HepG2 (cell line): ENCODE data around the gene MAP2K2. TPM values are rescaled to one million over a fixed set of nuclear protein-coding genes. Genes with fewer than 3 reads are reported as not detected.
A peak's percentile ranks its signal among the peaks of the same experiment; 100 is the strongest.

Experiments
- FOXA1 ChIP-seq, 2 experiments: fragments of 450-650 bp in 1 of 2; sonication (generic) in 1 of 2; formaldehyde crosslinking in 1 of 2; IDR thresholded peaks; 2 replicates each; pipeline versions ENCODE4 v1.4.0 to v1.6.1; 2016 to 2020; ENCODE audit warnings: missing genetic modification reagents in 1 of 2
- KLF16 ChIP-seq, 2 experiments: sonication (generic) in 1 of 2; formaldehyde crosslinking in 1 of 2; IDR thresholded peaks; 2 replicates each; pipeline versions ENCODE4 v1.6.1 to v1.8.0; 2016 to 2023; ENCODE audit warnings: missing genetic modification reagents in 2 of 2, missing compliant biosample characterization in 1 of 2
- NBN ChIP-seq: fragments of 450-650 bp; conservative IDR thresholded peaks from 2 replicates; pipeline ENCODE4 v1.6.1; 2017
- NFRKB ChIP-seq: fragments of 450-650 bp; IDR thresholded peaks from 2 replicates; pipeline ENCODE4 v1.6.1; 2017
- POLR2AphosphoS2 ChIP-seq: IDR thresholded peaks from 2 replicates; pipeline ENCODE4 v1.6.1; 2011; ENCODE audit warnings: low read depth, low read length, improper control_type of control experiment
- ZBTB38 ChIP-seq: sonication (generic); formaldehyde crosslinking; IDR thresholded peaks from 2 replicates; pipeline ENCODE4 v1.5.1; 2020; ENCODE audit warnings: mild to moderate bottlenecking, missing genetic modification reagents
- ZNF713 ChIP-seq: sonication (generic); formaldehyde crosslinking; IDR thresholded peaks from 2 replicates; pipeline ENCODE4 v1.4.0; 2020; ENCODE audit warnings: mild to moderate bottlenecking, missing genetic modification reagents
- polyA plus RNA-seq, 8 experiments: library from polyadenylated mRNA; depleted of rRNA in 3 of 8; stranded (reverse) in 7 of 8; unstranded in 1 of 8; fragments of >200 nt; fragmentation: Illumina TruSeq in 4 of 8; extraction: Trizol in 4 of 8; gene quantifications; 2 replicates each; pipeline versions ENCODE4 v1.2.1 to v1.2.3, GENCODE V29; 2011 to 2016; ENCODE audit warnings: low read depth in 4 of 8, missing spikeins in 1 of 8, mixed read lengths in 1 of 8; ENCODE audit not compliant: insufficient read depth in 1 of 8
- total RNA-seq, 5 experiments: library from RNA; depleted of rRNA; stranded (reverse); fragments of >200 nt; fragmentation: Illumina TruSeq; extraction: Trizol; gene quantifications; 2 replicates each; pipeline ENCODE4 v1.2.3, GENCODE V29; 2016; ENCODE audit warnings: low read depth in 1 of 5
- TF ChIP-seq, protein P1 (sequence below): sonication (generic); formaldehyde crosslinking; IDR thresholded peaks from 2 replicates; pipeline ENCODE4 v1.4.0; 2020; ENCODE audit warnings: mild to moderate bottlenecking, missing genetic modification reagents, borderline replicate concordance
- TF ChIP-seq, protein P2 (sequence below): sonication (generic); formaldehyde crosslinking; IDR thresholded peaks from 2 replicates; pipeline ENCODE4 v1.4.0; 2020; ENCODE audit warnings: missing genetic modification reagents
- TF ChIP-seq, protein P3 (sequence below), 2 experiments: fragments of 450-650 bp in 1 of 2; sonication (generic) in 1 of 2; formaldehyde crosslinking; IDR thresholded peaks; 2 replicates each; pipeline versions ENCODE4 v1.5.0 to v1.8.0; 2020 to 2022; ENCODE audit warnings: mild to moderate bottlenecking in 1 of 2, missing genetic modification reagents in 1 of 2
- TF ChIP-seq, protein P4 (sequence below): sonication (generic); formaldehyde crosslinking; IDR thresholded peaks from 2 replicates; pipeline ENCODE4 v1.8.0; 2022; ENCODE audit warnings: missing genetic modification reagents, mild to moderate bottlenecking, moderate library complexity, borderline replicate concordance
- TF ChIP-seq, protein P5 (sequence below): sonication (generic); formaldehyde crosslinking; IDR thresholded peaks from 2 replicates; pipeline ENCODE4 v1.4.0; 2020; ENCODE audit warnings: missing genetic modification reagents

The MAP2K2 gene
- total and polyA plus RNA-seq, 2 of the 13 experiments (the other 11 are each of a cell fraction or from before 2014, with no cell fraction given), result 70.3 to 80.9 TPM

DNA sequence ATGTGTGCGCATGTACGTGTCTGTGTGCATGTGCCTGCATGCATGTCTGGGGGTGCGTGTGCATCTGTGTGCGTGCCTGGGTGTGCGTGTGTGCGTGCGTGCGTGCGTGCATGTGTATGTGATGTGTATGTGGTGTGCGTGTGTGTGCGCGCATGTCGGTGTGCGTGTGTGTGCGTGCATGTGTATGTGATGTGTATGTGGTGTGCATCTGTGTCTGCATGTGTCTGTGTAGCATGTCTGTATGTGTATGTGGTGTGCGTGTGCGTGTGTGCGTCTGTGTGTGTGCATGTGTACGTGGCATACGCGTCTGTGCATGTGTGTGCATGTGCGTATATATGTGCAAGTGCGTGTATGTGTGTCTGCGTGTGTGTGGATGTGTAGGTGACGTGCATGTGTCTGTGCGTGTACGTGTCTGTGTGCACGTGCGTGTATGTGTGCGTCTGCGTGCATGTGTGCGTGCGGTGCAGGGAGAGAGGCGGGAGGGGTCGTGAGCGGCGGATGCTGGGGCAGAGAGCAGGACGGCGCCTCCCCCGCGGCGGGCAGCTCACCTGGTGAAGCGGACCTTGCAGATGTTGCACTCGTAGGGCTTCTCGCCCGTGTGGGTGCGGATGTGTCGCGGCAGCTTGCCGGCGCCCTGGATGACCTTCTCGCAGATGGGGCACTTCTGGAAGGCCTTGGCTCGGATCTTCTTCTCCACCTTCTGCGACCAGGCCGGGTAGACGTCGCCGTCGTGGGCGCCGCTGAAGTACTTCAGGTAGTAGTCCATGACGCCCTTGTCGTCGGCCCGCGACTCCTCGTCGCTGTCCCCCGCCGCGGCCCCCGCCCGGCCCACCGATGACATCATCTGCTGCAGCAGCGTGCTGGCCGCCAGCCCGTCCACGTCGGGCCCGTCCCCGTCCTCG lies 70.2 kb downstream of the MAP2K2 start (continued):
- TF ChIP-seq, protein P1, sequence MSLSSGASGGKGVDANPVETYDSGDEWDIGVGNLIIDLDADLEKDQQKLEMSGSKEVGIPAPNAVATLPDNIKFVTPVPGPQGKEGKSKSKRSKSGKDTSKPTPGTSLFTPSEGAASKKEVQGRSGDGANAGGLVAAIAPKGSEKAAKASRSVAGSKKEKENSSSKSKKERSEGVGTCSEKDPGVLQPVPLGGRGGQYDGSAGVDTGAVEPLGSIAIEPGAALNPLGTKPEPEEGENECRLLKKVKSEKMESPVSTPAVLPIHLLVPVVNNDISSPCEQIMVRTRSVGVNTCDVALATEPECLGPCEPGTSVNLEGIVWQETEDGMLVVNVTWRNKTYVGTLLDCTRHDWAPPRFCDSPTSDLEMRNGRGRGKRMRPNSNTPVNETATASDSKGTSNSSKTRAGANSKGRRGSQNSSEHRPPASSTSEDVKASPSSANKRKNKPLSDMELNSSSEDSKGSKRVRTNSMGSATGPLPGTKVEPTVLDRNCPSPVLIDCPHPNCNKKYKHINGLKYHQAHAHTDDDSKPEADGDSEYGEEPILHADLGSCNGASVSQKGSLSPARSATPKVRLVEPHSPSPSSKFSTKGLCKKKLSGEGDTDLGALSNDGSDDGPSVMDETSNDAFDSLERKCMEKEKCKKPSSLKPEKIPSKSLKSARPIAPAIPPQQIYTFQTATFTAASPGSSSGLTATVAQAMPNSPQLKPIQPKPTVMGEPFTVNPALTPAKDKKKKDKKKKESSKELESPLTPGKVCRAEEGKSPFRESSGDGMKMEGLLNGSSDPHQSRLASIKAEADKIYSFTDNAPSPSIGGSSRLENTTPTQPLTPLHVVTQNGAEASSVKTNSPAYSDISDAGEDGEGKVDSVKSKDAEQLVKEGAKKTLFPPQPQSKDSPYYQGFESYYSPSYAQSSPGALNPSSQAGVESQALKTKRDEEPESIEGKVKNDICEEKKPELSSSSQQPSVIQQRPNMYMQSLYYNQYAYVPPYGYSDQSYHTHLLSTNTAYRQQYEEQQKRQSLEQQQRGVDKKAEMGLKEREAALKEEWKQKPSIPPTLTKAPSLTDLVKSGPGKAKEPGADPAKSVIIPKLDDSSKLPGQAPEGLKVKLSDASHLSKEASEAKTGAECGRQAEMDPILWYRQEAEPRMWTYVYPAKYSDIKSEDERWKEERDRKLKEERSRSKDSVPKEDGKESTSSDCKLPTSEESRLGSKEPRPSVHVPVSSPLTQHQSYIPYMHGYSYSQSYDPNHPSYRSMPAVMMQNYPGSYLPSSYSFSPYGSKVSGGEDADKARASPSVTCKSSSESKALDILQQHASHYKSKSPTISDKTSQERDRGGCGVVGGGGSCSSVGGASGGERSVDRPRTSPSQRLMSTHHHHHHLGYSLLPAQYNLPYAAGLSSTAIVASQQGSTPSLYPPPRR (CRISPR knock-in tag), result no peak
- TF ChIP-seq FOXA1 (IDR thresholded peaks at IDR 0.05), result 0 out of 2 replicates have a peak, but pooled peaks have one; percentile 5
- no peak for TF ChIP-seq FOXA1 (CRISPR knock-in tag; IDR thresholded peaks at IDR 0.05)
- TF ChIP-seq KLF16 (CRISPR knock-in tag; IDR thresholded peaks at IDR 0.05), result 0 out of 4 replicates have a peak, but pooled peaks of 1 of the 2 experiments have one; percentile 61
- TF ChIP-seq, protein P2, sequence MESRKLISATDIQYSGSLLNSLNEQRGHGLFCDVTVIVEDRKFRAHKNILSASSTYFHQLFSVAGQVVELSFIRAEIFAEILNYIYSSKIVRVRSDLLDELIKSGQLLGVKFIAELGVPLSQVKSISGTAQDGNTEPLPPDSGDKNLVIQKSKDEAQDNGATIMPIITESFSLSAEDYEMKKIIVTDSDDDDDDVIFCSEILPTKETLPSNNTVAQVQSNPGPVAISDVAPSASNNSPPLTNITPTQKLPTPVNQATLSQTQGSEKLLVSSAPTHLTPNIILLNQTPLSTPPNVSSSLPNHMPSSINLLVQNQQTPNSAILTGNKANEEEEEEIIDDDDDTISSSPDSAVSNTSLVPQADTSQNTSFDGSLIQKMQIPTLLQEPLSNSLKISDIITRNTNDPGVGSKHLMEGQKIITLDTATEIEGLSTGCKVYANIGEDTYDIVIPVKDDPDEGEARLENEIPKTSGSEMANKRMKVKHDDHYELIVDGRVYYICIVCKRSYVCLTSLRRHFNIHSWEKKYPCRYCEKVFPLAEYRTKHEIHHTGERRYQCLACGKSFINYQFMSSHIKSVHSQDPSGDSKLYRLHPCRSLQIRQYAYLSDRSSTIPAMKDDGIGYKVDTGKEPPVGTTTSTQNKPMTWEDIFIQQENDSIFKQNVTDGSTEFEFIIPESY (CRISPR knock-in tag), result peak; percentile 91
- TF ChIP-seq NFRKB, result no peak
- TF ChIP-seq, protein P3, sequence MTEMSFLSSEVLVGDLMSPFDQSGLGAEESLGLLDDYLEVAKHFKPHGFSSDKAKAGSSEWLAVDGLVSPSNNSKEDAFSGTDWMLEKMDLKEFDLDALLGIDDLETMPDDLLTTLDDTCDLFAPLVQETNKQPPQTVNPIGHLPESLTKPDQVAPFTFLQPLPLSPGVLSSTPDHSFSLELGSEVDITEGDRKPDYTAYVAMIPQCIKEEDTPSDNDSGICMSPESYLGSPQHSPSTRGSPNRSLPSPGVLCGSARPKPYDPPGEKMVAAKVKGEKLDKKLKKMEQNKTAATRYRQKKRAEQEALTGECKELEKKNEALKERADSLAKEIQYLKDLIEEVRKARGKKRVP (CRISPR knock-in tag; IDR thresholded peaks at IDR 0.05), result 0 out of 4 replicates have a peak, but pooled peaks of 1 of the 2 experiments have one; percentile 28
- peak; percentile 90 for TF ChIP-seq ZBTB38 (CRISPR knock-in tag)
- peak; percentile 75; the same call in 1 of the 2 replicates for TF ChIP-seq POLR2AphosphoS2
- TF ChIP-seq, protein P4, sequence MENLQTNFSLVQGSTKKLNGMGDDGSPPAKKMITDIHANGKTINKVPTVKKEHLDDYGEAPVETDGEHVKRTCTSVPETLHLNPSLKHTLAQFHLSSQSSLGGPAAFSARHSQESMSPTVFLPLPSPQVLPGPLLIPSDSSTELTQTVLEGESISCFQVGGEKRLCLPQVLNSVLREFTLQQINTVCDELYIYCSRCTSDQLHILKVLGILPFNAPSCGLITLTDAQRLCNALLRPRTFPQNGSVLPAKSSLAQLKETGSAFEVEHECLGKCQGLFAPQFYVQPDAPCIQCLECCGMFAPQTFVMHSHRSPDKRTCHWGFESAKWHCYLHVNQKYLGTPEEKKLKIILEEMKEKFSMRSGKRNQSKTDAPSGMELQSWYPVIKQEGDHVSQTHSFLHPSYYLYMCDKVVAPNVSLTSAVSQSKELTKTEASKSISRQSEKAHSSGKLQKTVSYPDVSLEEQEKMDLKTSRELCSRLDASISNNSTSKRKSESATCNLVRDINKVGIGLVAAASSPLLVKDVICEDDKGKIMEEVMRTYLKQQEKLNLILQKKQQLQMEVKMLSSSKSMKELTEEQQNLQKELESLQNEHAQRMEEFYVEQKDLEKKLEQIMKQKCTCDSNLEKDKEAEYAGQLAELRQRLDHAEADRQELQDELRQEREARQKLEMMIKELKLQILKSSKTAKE (CRISPR knock-in tag), result peak; percentile 59
- TF ChIP-seq ZNF713 (CRISPR knock-in tag), result no peak
- TF ChIP-seq NBN, result 0 out of 2 replicates have a peak, but pooled peaks have one; percentile 61
- TF ChIP-seq, protein P5, sequence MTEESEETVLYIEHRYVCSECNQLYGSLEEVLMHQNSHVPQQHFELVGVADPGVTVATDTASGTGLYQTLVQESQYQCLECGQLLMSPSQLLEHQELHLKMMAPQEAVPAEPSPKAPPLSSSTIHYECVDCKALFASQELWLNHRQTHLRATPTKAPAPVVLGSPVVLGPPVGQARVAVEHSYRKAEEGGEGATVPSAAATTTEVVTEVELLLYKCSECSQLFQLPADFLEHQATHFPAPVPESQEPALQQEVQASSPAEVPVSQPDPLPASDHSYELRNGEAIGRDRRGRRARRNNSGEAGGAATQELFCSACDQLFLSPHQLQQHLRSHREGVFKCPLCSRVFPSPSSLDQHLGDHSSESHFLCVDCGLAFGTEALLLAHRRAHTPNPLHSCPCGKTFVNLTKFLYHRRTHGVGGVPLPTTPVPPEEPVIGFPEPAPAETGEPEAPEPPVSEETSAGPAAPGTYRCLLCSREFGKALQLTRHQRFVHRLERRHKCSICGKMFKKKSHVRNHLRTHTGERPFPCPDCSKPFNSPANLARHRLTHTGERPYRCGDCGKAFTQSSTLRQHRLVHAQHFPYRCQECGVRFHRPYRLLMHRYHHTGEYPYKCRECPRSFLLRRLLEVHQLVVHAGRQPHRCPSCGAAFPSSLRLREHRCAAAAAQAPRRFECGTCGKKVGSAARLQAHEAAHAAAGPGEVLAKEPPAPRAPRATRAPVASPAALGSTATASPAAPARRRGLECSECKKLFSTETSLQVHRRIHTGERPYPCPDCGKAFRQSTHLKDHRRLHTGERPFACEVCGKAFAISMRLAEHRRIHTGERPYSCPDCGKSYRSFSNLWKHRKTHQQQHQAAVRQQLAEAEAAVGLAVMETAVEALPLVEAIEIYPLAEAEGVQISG (CRISPR knock-in tag), result no peak
